ENCODE results near the gene ADAM15.

DNA sequence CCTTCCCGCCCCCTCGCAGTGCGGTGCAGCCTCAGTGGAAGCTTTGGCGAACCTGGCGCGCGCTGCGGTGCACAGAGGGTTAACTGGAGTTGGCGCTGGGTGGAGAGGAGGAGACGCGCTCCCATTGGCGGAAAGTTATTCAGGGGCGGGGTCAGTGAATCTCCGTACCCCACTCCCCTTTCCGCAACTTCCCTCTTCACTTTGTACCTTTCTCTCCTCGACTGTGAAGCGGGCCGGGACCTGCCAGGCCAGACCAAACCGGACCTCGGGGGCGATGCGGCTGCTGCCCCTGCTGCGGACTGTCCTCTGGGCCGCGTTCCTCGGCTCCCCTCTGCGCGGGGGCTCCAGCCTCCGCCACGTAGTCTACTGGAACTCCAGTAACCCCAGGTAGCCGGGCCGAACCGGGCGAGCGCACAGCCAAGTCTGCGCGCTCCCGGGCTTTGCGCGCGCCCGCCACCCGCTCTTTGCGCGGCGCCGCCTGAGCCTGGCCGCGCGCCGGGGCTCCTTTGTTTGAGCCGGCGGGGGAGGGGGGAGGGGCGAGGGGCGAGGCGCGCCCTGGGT, 12.5 kb downstream of the ADAM15 start, which contains the start of gene EFNA4:
- TF ChIP-seq TEAD4 (IDR thresholded peaks at IDR 0.05; ENCODE audit: borderline replicate concordance, insufficient read depth) (no peak), CTCF (IDR thresholded peaks at IDR 0.05) (no peak), EZH2phosphoT487 (IDR thresholded peaks at IDR 0.05; ENCODE audit: borderline replicate concordance, low read depth) (no peak)

Data from SK-N-SH (cell line).